ENCODE results near the gene PRODH2.

The PRODH2 gene

GRCh38 chr19:35757749-35758608 is 54.7 kb downstream of the PRODH2 start, which contains the start of gene PROSER3:
Gene PROSER3, plus strand, starts transcription at chr19:35758176. Its CDS starts 40 bp downstream, at chr19:35758216.
- peak; percentile 100 for DNase-seq (ENCODE audit: low spot score)

GRCh38 chr19:35757231-35757748 is 55.4 kb downstream of the PRODH2 start:
- peak; percentile 67 for DNase-seq (ENCODE audit: low spot score)

DNA sequence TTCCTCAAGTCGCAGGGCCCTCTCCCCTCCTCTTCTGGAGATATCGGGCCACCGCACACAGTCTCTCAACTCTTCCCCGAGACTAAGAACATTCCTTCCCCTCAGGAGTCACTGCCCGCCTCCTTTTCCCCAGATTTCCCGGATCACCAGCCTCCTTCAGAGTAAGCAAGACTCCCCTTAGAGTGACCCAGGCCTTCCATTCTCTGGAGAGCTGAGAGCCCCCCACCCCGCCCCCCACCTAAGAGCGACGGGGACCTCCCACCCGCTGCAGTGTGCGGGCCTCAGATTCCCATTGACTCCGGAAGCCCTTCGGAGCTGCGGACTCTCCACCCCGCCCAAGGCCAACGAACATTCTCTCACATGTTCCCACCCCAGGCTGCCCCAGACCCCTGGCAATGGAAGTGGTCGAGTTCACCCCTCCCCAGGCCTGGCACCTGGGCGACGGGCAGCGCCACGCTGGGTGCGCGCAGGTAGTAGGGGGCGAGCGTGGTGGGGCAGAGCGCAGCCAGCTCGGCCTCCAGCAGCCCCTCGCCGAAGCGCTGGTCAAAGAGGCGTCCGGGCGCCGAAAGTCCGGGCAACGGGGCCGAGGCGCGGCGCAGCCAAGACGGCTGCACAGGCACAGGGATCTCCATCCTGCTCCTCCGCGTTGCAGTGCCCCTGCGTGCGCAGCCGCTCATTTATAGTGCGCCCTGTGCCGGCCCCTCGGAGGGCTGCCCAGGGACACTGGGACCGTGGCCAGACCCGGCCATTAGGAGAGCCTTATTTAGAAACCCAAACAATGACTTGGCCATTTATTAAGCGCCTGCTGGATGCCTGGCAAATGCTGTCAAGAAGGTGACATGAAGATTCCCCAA is 56.0 kb downstream of the PRODH2 start, which contains the start of gene HSPB6:
HSPB6 (minus strand) TSS at position 653 of the 854 bp plus-strand sequence; CDS start at position 632, 21 bp downstream.
- DNase-seq (ENCODE audit: low spot score) = no peak

- no peak for DNase-seq (ENCODE audit: low spot score)
Observed at GRCh38 chr19:35755550-35756376, 56.9 kb downstream of the PRODH2 start.

GRCh38 chr19:35755131-35755549 is 57.5 kb downstream of the PRODH2 start:
- no peak for DNase-seq (ENCODE audit: low spot score)

- DNase-seq (ENCODE audit: low spot score) = no peak
Observed at GRCh38 chr19:35754370-35755130, 58.1 kb downstream of the PRODH2 start.

DNA sequence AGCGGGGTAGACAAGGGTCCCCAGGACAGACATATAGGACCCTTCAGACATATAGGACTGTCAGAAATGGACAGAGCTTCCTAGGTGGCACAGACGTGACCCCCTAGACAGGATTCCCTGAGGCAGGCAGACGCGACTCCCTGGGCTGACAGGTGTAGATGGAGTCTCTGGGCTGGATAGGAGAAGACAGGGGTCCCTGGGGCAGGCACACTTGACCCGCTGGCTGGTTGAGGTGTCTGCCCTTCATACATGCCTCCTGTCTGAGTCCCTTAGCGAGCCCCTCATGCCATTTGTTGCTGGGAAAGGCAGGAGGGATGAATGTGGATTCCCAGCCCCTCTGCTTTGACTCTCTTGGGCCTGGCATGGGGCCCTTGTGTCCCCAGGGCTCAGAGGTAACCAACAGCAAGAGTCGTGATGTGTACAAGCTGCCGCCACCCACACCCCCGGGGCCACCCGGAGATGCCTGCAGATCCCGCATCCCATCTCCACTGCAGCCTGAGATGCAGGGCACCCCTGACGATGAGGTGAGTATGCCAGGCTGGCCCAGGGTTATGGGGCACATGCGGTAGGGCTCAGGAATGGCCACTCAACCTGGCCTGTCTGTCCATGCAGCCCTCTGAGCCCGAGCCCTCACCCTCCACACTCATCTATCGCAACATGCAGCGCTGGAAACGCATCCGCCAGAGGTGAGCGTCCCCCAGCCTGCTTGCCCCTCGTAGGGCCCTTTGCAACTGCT is 58.8 kb downstream of the PRODH2 start:
- DNase-seq (ENCODE audit: low spot score) = no peak

DNA sequence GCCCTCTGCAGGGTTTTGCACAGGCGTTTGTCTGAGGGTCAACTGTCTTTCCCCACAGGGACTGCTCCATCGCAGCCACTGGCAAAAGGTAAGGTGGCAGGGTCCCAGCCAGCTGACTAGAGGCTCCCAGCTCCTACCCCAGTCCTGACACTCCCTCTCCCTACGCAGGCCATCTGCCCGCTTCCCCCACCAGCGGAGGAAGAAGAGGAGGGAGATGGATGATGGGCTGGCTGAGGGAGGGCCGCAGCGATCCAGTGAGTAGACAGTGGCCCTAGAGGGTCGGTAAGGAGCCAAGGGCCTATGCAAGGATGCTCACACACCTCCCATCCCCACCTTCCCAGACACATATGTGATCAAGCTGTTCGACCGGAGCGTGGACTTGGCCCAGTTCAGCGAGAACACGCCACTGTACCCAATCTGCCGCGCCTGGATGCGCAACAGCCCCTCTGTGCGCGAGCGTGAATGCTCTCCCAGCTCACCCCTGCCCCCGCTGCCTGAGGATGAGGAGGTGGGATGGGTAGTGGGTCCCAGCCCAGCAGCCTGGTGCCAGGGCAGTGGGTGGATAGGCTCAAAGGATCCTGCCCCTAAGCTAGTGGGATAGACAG is 59.8 kb downstream of the PRODH2 start:
- DNase-seq (ENCODE audit: low spot score) = no peak

- no peak for DNase-seq (ENCODE audit: low spot score)
Observed at GRCh38 chr19:35751839-35752745, 60.6 kb downstream of the PRODH2 start.

- no peak for DNase-seq (ENCODE audit: low spot score)
Observed at GRCh38 chr19:35750167-35750566, 62.5 kb downstream of the PRODH2 start.
